ENCODE data around the gene RAPGEF4.
"Not testable (repeated sequence)": the region's sequence is repeated elsewhere in the genome, so short reads cannot be mapped to it uniquely, and the experiment has no call there.

The RAPGEF4 gene

DNA sequence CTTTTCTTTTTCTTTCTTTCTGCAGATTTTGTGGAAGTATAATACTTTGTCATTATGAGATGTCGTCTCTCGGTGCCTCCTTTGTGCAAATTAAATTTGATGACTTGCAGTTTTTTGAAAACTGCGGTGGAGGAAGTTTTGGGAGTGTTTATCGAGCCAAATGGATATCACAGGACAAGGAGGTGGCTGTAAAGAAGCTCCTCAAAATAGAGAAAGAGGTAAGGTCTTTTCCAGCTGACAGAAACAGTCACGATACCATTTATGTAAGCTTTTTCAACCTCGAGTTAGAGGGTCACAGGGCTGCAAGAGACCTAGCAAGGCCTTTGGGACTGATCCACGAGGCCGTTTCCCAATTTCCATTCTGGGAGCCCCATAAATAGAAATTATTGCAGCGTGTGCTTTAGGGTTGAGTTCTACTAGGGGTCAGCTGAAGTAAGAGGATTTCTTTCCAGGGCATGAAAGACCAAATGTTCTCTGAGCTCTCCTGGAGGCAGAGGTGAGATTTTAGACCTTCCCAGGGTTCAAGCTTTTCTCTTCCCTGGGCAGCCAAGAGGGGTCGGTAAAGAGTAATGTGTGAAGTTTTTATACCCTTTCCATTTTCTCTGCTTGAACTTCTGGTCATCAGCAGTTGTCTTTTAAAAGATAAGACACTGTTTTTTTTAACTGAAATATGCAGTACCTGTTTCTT, 355.5 kb downstream of the RAPGEF4 start:
- FAIRE-seq (peak; percentile 9), DNase-seq (ENCODE audit: insufficient read length) (no peak)
- no peak for TF ChIP-seq POLR2A (IDR thresholded peaks at IDR 0.05; ENCODE audit: low read depth, low read length)
- TF ChIP-seq TAF1 (IDR thresholded peaks at IDR 0.05; ENCODE audit: borderline replicate concordance, low read depth, low read length) = no peak
- TF ChIP-seq POLR2AphosphoS5 (IDR thresholded peaks at IDR 0.05; ENCODE audit: low read depth, low read length) = no peak

- DNase-seq (ENCODE audit: insufficient read length) (no peak), FAIRE-seq (no peak)
- TF ChIP-seq TAF1 (IDR thresholded peaks at IDR 0.05; ENCODE audit: borderline replicate concordance, low read depth, low read length) = no peak
- no peak for TF ChIP-seq POLR2AphosphoS5 (IDR thresholded peaks at IDR 0.05; ENCODE audit: low read depth, low read length)
- TF ChIP-seq POLR2A (IDR thresholded peaks at IDR 0.05; ENCODE audit: low read depth, low read length) = no peak
Observed at GRCh38 chr2:173091910-173092309, 356.3 kb downstream of the RAPGEF4 start.

GRCh38 chr2:173092844-173093402, 357.3 kb downstream of the RAPGEF4 start:
- TF ChIP-seq TAF1 (IDR thresholded peaks at IDR 0.05; ENCODE audit: borderline replicate concordance, low read depth, low read length) = no peak
- TF ChIP-seq POLR2A (IDR thresholded peaks at IDR 0.05; ENCODE audit: low read depth, low read length) = no peak
- TF ChIP-seq POLR2AphosphoS5 (IDR thresholded peaks at IDR 0.05; ENCODE audit: low read depth, low read length) = no peak
- DNase-seq (ENCODE audit: insufficient read length) (no peak), FAIRE-seq (peak; percentile 21)

GRCh38 chr2:173093617-173094016, 358.0 kb downstream of the RAPGEF4 start:
- FAIRE-seq; DNase-seq (ENCODE audit: insufficient read length): not testable (repeated sequence)

- TF ChIP-seq POLR2AphosphoS5 (IDR thresholded peaks at IDR 0.05; ENCODE audit: low read depth, low read length) (no peak), TAF1 (IDR thresholded peaks at IDR 0.05; ENCODE audit: borderline replicate concordance, low read depth, low read length) (no peak), POLR2A (IDR thresholded peaks at IDR 0.05; ENCODE audit: low read depth, low read length) (no peak)
- no peak for DNase-seq (ENCODE audit: insufficient read length)
- no peak for FAIRE-seq
Observed at GRCh38 chr2:173094731-173095130, 359.1 kb downstream of the RAPGEF4 start.

DNA sequence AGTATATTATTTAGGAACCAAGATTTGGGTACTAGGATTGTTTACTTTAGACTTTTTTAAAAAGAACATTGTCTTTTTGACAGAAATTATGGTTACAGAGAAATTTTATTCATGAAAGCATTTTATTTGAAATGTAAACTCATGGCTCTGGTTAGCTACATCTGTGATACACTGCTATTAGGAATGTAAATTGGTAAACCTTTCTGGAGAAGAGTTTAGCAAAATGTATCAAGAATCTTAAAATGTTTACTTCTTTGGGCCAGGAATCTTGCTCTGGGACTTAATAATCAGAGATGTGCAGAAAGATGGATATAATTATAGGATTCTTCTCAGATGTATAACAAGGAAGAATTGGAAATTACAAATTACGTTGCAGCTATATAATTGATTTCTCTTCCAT, 359.7 kb downstream of the RAPGEF4 start:
- no peak for DNase-seq (ENCODE audit: insufficient read length)
- no peak for FAIRE-seq
- TF ChIP-seq POLR2AphosphoS5 (IDR thresholded peaks at IDR 0.05; ENCODE audit: low read depth, low read length) (no peak), POLR2A (IDR thresholded peaks at IDR 0.05; ENCODE audit: low read depth, low read length) (no peak), TAF1 (IDR thresholded peaks at IDR 0.05; ENCODE audit: borderline replicate concordance, low read depth, low read length) (no peak)

DNA sequence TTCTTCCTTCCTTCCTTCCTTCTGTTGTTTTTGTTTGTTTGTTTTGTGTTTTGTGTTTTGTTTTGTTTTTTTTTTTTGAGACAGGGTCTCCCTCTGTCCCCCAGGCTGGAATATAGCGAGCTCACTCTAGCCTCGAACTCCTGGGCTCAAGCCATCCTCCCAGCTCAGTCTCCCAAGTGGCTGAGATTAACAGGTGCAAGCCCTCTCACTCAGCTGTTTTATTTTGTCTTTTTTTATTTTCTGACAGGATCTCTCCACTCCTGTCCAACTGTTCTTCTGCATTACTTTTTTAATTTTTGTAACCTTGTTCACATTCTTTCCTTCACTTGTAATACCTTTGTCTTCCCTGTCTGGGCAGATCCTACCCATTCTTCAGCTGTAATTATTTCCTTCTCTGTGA, 363.6 kb downstream of the RAPGEF4 start:
- no peak for TF ChIP-seq TAF1 (IDR thresholded peaks at IDR 0.05; ENCODE audit: borderline replicate concordance, low read depth, low read length)
- TF ChIP-seq POLR2AphosphoS5 (IDR thresholded peaks at IDR 0.05; ENCODE audit: low read depth, low read length) = no peak
- no peak for TF ChIP-seq POLR2A (IDR thresholded peaks at IDR 0.05; ENCODE audit: low read depth, low read length)
- FAIRE-seq (no peak), DNase-seq (ENCODE audit: insufficient read length) (no peak)

GRCh38 chr2:173099804-173100203, 364.2 kb downstream of the RAPGEF4 start:
- no peak for DNase-seq (ENCODE audit: insufficient read length)
- TF ChIP-seq POLR2A (IDR thresholded peaks at IDR 0.05; ENCODE audit: low read depth, low read length) (no peak), TAF1 (IDR thresholded peaks at IDR 0.05; ENCODE audit: borderline replicate concordance, low read depth, low read length) (no peak), POLR2AphosphoS5 (IDR thresholded peaks at IDR 0.05; ENCODE audit: low read depth, low read length) (no peak)
- peak; percentile 58 for FAIRE-seq

- TF ChIP-seq TAF1 (IDR thresholded peaks at IDR 0.05; ENCODE audit: borderline replicate concordance, low read depth, low read length) = no peak
- no peak for TF ChIP-seq POLR2AphosphoS5 (IDR thresholded peaks at IDR 0.05; ENCODE audit: low read depth, low read length)
- TF ChIP-seq POLR2A (IDR thresholded peaks at IDR 0.05; ENCODE audit: low read depth, low read length) = no peak
- FAIRE-seq = peak; percentile 50
- no peak for DNase-seq (ENCODE audit: insufficient read length)
Observed at GRCh38 chr2:173101687-173102086, 366.0 kb downstream of the RAPGEF4 start.
